Pancreas (tissue), 10 donors: ENCODE measurements around the gene PRDM15. TPM values are rescaled to one million over a fixed set of nuclear protein-coding genes. Genes with fewer than 3 reads are reported as not detected.

Experiments used
- ATAC-seq, 4 donors: fragments of 200-7000 bp; cut with Tn5 transposase; one replicate each; pipeline versions ENCODE4 v1.8.0 to v1.9.1; 2020; ENCODE audit warnings: mild to moderate bottlenecking in 4 of 4, moderate library complexity in 4 of 4
- DNase-seq, 6 donors: peaks; one replicate each; pipeline ENCODE4 v3.0.0-alpha.2; 2020
- FAIRE-seq: peaks from 2 replicates; lab custom pipeline; 2012; peaks lifted over from hg19 to GRCh38; lab: Jason Lieb, UNC
- H3K27ac ChIP-seq, 4 donors: fragments of 200-600 bp; sonication (generic); 1 replicate in 3 of 4; 2 replicates in 1 of 4; pipeline versions ENCODE4 v1.5.0 to v1.8.0; 2020
- H3K27me3 ChIP-seq, 4 donors: fragments of 200-600 bp; one replicate each; pipeline ENCODE4 v1.8.0; 2021
- H3K36me3 ChIP-seq, 3 donors: fragments of 200-600 bp; sonication (generic) in 1 of 3; one replicate each; pipeline versions ENCODE4 v1.5.0 to v1.8.0; 2020 to 2021
- H3K4me1 ChIP-seq, 3 donors: fragments of 200-600 bp; one replicate each; pipeline ENCODE4 v1.8.0; 2021
- H3K4me3 ChIP-seq, 4 donors: fragments of 200-600 bp; sonication (generic) in 2 of 4; one replicate each; pipeline versions ENCODE4 v1.5.0 to v1.8.0; 2020 to 2021
- H3K9me3 ChIP-seq, 4 donors: fragments of 200-600 bp; one replicate each; pipeline ENCODE4 v1.8.0; 2021
- CTCF ChIP-seq, 4 donors: fragments of 200-600 bp; sonication (generic) in 3 of 4; IDR thresholded peaks; one replicate each; pipeline versions ENCODE4 v1.5.0 to v1.8.0; 2021; ENCODE audit warnings: antibody characterized with exemption in 4 of 4
- WGBS, 2 donors: extraction: QIAGEN DNeasy Blood & Tissue Kit; methylation state at CpG; one replicate each; pipeline ENCODE4 v1.1.7; 2013; 5-methylcytosine and 5-hydroxymethylcytosine counted together
- intact Hi-C, 3 donors: fragments of 100-400 bp; cut with DNase I; formaldehyde crosslinking; loops; one replicate each; pipeline versions ENCODE4 v1.11.1 to v1.14.2; 2022
- polyA plus RNA-seq, 2 donors: library from polyadenylated mRNA; stranded (reverse); fragments of 200-250 nt; gene quantifications; one replicate each; pipeline ENCODE4 v1.2.3, GENCODE V29; 2013
- total RNA-seq, 6 donors: library from RNA; stranded (reverse); fragmentation: NEBNext Ultra II Directional in 4 of 6; extraction: Animal tissue kit (Norgen Biotek cat#: 25700) in 4 of 6; gene quantifications; one replicate each; pipeline versions ENCODE4 v1.2.1 to v1.2.4, GENCODE V29; 2021 to 2023
- donor health status: healthy with polysubstance abuse.
- donor health status: DM: no; HTN: no; CAD: no; lungs with moderate emphysema.
- donor health status: DM: no; HTN: no; CAD: no.
- donor health status: control.
- donor health status: control.
- donor health status: Bipolar disorder and iron deficiency.
- donor health status: DM: yes; HTN: yes; CAD: no.
- donor health status: DM: no; HTN: no; CAD: no.
- donor health status: DM: no; HTN: no; CAD: no.
- donor health status: DM: yes; HTN: yes; CAD: no.

PRDM15 gene
- total and polyA plus RNA-seq, 8 donors: 1.6 to 3.9 (median 3.4) TPM

- FAIRE-seq (no peak), ATAC-seq (no peak), DNase-seq (no peak)
- no peak overlapping the region for H3K27ac ChIP-seq
- H3K4me1 ChIP-seq: no peaks in the 10 kb centered on the region
- H3K36me3 ChIP-seq: no peaks in the 10 kb centered on the region
- WGBS, 2 donors: 89 to 97% methylated on average over 12 of the region's 12 CpGs
- no peak overlapping the region for H3K4me3 ChIP-seq
- no peaks in the 10 kb centered on the region for H3K9me3 ChIP-seq
- no peaks in the 10 kb centered on the region for H3K27me3 ChIP-seq
- TF ChIP-seq CTCF (IDR thresholded peaks at IDR 0.05): no peak
- intact Hi-C loops: loop anchor here in 1 of 3 donors (10.0 kb wide), 2 partner anchors 61 to 291 kb away; no protein-coding TSS in a partner anchor
Measured at GRCh38 chr21:41823906-41824305, 55.2 kb downstream of the PRDM15 start.

GRCh38 chr21:41823166-41823565, 56.0 kb downstream of the PRDM15 start:
- WGBS, 2 donors: 90 to 98% methylated on average over 21 of the region's 21 CpGs
- no peak overlapping the region for H3K27ac ChIP-seq
- H3K27me3 ChIP-seq: no peaks in the 10 kb centered on the region
- no peaks in the 10 kb centered on the region for H3K4me1 ChIP-seq
- no peaks in the 10 kb centered on the region for H3K36me3 ChIP-seq
- no peak for ATAC-seq
- H3K9me3 ChIP-seq: no peaks in the 10 kb centered on the region
- no peak for FAIRE-seq
- no peak overlapping the region for H3K4me3 ChIP-seq
- no peak for TF ChIP-seq CTCF (IDR thresholded peaks at IDR 0.05)
- intact Hi-C loops: loop anchor here in 1 of 3 donors (10.0 kb wide), 2 partner anchors 62 to 292 kb away; no protein-coding TSS in a partner anchor
- no peak for DNase-seq

- FAIRE-seq (no peak), DNase-seq (no peak), ATAC-seq (no peak)
- no peaks in the 10 kb centered on the region for H3K9me3 ChIP-seq
- WGBS, 2 donors: 90 to 91% methylated on average over 32 of the region's 32 CpGs
- peaks cover 0 to 3% (median 0%) of the 10 kb centered on the region in 3 donors for H3K4me1 ChIP-seq
- H3K4me3 ChIP-seq: no peak overlapping the region
- H3K27me3 ChIP-seq: no peaks in the 10 kb centered on the region
- intact Hi-C loops: loop anchor here in 1 of 3 donors (10.0 kb wide), 2 partner anchors 63 to 293 kb away; no protein-coding TSS in a partner anchor
- no peak overlapping the region for H3K27ac ChIP-seq
- no peaks in the 10 kb centered on the region for H3K36me3 ChIP-seq
- no peak for TF ChIP-seq CTCF (IDR thresholded peaks at IDR 0.05)
Measured at GRCh38 chr21:41821756-41822431, 57.2 kb downstream of the PRDM15 start.

GRCh38 chr21:41821081-41821755, 57.9 kb downstream of the PRDM15 start:
- 88 to 95% methylated on average over 20 to 21 of the region's 21 CpGs for WGBS, 2 donors
- Histone ChIP-seq H3K9me3 (no peaks in the 10 kb centered on the region), H3K4me3 (no peak overlapping the region), H3K4me1 (peaks cover 0 to 6% (median 0%) of the 10 kb centered on the region in 3 donors), H3K27ac (no peak overlapping the region), H3K27me3 (no peaks in the 10 kb centered on the region), H3K36me3 (no peaks in the 10 kb centered on the region)
- DNase-seq (no peak), FAIRE-seq (no peak), ATAC-seq (no peak)
- intact Hi-C loops: loop anchor here in 1 of 3 donors (10.0 kb wide), 2 partner anchors 64 to 294 kb away; no protein-coding TSS in a partner anchor
- no peak for TF ChIP-seq CTCF (IDR thresholded peaks at IDR 0.05)
